HG02938 (cell line): ENCODE results near the gene VCAN.

Source experiments
- ATAC-seq: cut with Tn5 transposase; IDR thresholded peaks from one replicate; pipeline ENCODE4 v1.9.1; 2021; ENCODE audit warnings: mild to moderate bottlenecking, moderate library complexity; ENCODE audit not compliant: unreplicated experiment

Gene VCAN

DNA sequence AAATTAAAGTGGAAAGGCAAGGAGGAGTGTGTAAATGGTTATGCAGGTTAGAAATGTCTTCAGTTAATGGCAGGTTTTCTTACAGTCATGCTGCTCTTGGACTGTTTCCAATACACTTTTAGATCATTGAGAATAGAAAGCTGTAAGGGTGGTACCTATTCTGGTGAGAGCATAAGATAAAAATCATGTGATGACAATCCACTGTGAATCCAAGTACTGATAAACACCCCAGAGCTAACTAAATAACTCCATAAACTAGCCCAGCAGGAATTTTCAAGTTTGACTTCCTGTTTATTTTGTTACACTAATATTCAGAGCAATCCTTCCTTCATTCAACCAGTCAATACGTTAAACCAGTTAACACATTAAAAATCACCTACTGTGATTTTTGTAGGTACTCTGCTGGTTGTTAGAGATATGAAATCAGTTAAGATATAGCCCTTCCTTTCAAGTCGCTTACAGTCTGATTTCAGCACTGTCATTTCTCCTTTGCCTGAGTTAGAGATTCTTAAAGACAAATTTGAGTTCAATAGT lies 22.6 kb downstream of the VCAN start:
- ATAC-seq: no peak

DNA sequence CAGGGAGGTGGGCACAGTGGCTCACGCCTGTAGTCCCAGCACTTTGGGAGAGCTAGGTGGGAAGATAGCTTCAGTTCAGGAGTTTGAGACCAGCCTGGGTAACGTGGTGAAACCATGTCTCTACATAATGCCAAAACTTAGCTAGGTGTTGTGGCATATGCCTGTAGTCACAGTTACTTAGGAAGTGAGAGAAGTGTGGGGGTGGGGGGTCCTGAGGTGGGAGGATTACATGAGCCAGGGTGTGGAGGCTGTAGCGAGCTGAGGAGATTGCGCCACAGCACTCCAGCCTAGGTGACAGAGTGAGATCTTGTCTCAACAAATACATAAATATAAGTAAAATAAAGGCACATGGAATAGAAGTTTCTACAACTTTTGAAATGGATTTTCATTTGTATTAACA lies 23.1 kb downstream of the VCAN start:
- no peak for ATAC-seq

DNA sequence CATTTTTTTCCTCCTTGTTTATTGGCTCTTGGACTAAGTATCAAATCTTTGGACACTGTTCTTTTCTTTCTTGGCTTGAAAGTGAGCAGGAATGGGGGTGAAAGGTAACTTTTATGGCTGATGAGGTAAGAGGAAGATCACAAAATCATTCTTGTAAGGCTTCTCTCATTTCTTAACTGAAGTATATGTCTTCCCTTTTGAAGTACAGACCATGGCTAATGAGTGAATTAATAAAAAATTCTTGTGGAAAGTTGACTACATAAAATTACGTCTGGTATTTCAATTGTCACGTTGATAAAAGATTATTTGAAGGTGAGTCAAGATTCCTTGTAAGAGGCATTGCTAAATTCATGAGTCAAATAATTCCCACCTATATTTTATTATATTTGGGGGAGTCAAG lies 25.1 kb downstream of the VCAN start:
- ATAC-seq: no peak

DNA sequence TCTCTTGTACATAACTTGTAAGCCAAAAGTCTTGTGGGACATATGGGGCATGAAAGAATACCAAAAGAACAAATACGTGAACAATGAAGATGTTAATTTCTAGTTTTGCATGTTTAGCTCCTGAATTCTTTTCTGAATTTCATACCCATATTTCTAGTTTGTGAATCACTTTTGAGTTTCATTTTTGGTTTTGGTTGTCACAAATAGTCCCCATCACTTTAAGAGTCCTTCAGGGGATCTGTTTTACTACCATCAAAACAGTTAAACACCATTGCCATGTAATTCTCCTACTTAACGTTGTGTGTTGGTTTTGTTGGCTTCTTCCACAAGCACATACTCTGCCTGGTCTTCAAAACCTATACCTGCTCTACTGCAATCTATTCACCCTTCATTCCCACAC lies 27.0 kb downstream of the VCAN start:
- ATAC-seq: no peak

DNA sequence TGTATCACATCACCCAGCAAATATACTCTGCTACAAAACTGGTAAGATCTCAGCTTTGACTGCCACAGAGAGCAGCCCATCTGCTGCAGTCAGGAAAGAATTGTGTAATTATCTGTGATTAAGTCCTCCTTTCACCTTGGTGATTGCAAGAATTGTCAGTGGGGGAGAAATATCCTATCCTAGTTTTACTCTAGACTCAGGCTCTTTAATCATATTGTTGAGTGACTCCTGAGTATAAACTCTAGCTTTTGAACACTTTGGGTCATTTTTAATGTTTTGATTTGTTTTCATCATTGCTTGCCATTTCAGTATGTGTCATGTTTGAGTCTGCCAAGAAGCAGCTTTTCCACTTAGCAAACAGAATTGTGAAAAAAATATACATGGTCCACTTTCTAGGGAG lies 32.1 kb downstream of the VCAN start:
- ATAC-seq: no peak

DNA sequence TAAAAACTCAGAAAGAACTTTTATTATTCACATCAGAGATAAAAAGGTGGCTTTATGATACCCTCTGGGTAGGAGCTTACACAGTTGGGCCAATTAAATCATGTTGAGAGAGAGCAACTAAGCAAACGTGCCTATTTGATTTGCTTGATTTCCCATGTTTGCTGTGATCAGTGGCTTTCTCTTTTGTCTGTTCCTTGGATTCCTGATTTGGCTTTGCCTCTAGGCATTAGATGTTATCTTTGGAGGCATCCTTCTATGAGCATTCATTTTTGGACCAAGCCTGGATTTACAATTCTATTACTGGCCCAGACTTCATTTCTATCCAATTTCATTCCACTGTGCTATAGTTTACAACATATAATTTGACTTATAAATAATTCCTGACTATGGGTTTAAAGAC lies 35.9 kb downstream of the VCAN start:
- no peak for ATAC-seq

DNA sequence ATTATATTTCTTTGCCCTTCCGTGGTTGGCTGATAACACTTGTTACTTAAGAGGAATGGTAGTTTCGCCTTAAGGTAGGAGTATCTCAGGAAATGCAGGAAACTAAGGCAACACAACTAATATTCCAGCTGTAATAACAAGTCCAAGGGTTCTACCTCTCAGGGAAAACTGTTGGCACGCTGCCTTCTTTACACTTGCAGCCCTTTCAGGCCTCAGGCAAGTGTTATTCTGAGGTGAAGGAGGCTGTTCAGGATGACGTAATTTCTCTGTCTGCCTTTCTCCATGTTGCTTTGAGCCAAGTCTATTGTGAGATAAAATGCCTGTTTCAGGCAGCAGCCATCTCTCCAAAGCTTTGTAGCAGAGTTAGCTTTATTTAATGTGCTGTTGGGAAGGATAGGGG lies 38.0 kb downstream of the VCAN start:
- ATAC-seq: no peak

DNA sequence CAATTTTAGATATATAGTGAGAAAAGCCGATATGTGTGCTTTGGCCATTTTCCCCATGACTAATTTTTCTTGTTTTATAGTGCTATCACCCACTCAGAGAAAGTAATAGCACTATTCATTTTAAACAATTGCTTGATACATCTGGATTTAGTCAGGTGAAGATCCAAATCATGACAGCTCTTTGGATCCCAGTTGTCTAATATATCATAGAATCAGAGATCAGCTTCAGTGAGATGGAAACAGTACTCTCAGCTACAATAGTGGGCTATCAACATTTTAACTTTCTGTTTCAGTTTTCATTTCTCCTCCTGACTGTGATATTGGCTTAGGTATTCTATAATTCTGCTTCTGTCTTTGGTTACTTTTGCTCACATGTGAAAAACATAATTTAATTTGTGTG lies 38.7 kb downstream of the VCAN start:
- ATAC-seq: peak; percentile 87

DNA sequence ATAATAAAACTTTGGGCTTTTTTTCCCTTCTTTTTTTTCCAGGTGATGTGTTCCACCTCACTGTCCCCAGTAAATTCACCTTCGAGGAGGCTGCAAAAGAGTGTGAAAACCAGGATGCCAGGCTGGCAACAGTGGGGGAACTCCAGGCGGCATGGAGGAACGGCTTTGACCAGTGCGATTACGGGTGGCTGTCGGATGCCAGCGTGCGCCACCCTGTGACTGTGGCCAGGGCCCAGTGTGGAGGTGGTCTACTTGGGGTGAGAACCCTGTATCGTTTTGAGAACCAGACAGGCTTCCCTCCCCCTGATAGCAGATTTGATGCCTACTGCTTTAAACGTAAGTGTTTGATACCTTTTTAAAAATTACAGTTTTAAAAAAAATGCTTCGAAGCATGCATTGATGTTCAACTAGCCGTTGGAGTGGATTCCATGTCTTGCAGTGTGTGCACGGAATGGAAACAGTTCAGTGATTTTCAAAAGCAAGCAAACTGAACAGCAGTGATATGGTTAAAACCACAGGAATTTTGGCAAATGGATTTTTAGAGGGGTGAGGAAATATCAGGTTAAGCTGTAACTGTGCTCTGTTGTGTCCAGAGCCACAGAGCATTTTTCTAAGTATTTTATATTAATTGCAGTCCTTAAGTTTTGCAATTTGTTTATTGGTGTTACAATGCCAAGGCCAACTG lies 40.7 kb downstream of the VCAN start:
- ATAC-seq: no peak

DNA sequence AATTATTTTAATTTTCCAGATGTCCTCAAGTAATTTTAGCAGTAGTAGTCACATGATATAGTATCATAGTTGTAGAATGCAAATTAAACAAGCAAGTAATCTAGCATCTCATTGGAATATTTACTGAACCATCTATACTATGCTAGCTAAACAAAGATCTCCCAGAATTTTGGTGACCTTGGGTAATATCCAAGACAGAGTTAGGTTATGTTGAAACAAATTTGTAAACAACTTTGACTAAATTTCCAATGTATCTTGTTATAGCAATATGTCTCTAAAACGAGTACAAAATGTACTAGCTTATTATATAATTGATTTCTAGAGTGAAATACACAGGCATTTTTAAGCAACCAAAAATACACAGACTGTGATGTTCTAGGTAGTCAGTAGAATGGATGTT lies 41.5 kb downstream of the VCAN start:
- no peak for ATAC-seq

DNA sequence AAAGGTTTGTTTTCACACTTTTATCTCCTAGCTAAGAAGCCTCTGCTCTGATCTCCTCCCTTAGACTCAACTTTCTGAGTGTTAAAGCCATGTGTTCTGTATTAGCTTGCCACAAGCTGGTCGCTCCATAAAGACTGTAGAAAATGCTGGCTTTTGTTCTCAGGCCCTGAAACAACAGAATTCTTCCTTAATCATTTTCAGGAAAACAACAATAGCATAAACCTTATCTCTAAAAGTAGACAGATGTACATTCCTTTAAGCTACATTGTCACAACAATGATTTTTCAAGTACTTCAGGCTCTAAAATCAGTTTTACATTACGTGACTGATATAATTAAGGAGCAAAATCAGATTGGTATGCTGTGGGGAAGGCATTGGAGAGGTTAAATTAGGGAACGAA lies 41.9 kb downstream of the VCAN start:
- no peak for ATAC-seq

DNA sequence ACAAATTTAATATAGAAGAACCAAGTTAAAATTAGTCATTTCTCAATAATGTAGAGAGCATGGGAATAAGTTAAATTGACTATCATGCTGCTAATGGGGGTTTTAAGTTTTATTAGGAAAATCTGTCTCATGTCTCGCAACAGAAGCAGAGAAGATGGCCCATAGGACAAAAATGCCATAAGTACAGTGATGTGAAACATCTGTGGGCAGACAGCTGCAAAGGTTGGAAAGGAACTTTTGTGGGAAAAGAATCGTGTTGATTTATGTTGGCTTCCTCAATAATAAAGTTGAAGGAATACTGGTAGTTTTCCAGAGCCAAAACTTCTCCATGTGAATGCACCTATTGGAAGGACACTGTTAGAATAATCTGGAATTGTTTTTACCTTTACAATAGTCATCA lies 44.8 kb downstream of the VCAN start:
- no peak for ATAC-seq

DNA sequence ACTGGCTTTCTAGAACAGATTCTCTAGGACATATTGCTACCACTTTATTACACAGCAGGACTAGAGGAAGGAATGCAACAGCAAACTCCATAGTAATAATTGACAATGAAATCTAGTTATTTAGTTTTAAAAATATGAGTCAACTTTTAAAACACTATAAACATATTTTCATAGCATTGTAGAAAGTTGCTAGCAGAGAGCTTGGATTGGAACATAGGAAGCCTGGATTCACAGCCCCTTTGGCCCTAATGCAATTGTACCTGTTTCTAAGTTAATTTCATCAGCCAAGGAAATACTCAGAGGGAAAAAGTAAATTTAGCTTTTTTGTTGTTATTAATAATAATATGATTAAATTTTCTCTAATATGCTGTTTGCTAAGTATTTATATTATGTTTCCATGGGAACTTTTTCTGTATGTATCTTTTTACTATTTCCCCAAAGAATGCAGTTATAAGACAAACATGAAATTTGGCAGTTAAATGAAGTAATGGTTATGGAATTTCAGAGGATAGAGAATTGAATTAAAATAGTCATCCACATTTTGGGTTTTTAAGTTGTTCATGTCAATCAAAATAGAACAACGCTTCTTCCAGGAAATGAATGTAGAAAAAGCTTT lies 45.6 kb downstream of the VCAN start:
- ATAC-seq: no peak

DNA sequence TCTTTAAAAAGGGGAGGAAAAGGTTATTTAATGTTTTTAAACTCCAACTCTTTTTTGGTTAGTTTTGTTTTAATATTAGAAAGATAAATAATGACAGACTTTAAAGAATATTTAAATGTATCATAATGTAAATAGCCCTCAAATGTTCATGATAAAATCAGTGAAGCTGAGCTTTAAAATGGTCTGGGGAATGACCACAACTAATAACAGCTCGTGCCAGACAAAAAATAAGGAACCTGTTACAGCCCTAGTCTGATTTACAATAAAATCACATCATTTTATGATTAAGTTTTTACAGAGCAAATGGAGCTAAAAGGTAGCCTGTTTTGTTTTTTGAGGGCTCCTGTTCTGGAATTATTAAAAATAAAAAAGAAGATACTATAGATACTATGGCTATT lies 46.1 kb downstream of the VCAN start:
- no peak for ATAC-seq

DNA sequence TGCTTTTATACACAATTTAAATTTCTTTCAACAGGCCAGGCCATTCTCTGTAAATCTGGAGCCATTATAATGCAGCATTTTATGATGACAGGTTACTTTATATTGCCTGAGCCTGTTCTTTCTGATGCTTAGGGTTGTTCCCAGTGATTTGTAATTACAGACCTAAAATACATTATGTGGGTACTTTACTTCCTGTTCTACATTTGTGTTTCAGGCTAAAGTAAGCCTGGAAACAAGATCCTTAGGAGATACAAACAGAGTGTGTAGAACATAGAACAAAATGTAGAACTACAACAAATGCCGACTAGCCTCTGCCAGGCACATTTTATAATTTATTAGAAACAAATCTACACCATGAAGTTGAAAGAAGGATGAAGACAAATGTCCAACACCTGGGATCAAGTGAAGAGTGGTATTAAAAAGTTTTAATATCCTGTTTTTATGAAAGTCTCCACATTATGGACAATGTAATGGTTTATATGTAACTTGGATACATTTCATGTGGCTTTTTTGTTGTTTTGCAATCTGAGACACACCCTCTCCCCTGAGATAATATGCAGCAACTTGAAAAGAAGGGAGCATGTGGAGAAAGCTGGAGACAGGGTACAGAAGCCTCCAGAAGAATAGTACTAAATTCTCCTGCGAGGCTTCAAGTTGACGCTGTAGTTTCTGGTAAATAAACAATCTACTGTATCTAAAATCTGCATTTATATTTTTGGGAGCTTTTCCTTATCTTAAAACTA lies 46.9 kb downstream of the VCAN start:
- no peak for ATAC-seq

DNA sequence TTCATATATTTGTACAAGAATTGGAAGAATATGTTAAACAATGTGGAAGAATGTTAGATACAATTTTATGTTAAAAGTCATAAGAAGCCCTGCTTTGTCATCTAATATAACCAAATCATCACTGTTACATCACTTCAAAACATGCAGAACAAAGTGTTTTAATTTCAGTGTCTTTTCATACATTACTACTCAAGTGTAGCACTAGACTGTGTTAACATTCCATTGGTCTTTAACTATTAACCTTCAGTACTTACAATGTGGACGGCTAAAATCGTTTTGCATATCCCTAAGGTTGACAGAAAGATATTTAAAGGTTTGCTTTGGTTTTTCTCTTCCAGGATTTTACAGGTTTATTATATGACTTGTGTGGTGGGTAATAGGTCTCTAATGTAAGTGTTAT lies 50.9 kb downstream of the VCAN start:
- ATAC-seq: no peak

DNA sequence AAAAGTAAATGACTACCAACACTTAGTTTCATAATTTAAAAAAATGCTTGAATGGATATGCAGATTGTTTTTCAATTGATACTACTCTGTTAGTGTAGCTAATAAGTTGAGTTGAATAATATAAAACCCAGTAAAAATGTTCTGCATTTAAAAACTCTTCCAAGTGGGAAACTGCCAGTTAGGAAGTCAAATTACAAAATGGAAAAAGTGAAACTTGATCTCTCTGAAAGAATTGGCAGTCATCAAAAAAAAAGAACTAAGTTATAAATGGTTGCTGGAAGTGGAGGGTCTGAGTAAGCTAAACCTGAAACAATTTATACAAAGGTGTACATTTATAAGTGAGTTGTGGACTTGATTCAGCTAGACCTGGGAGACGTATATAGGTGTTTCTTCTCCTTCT lies 52.4 kb downstream of the VCAN start:
- no peak for ATAC-seq

DNA sequence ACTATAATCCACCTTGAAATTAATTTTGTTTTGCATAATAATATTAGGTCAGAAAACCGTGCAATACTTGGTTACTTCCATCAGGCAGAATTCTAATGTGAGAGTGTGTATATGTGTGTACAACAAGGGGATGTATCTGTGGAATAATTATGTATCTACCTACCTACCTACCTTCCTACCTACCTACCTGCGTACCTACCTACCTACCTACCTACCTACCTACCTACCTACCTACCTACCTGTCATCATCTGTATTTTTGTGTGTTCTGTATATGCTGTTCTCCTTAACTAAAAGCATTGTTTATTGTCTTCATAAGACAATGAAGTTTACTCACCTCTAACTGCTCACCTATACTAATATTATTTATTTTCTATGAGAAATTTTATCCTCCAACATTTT lies 52.8 kb downstream of the VCAN start:
- no peak for ATAC-seq

DNA sequence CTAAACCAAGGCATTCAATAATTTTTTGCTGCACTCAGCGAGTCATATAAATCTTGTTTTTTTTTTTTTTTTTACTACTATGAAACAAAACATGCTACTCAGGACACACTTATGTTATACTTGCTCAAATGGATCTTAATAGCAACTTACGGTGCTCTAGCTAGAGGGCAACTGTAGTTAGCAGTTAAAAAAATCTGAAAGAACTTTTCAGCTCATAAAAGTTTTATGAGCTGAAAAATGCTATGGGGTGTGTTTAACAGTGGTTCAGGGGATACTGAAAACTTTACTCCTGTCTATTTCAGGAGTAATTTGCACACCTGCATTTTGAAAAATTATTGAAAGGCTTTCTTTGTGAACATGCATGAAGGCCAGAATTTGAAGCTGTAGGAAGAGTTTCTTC lies 53.4 kb downstream of the VCAN start:
- no peak for ATAC-seq

DNA sequence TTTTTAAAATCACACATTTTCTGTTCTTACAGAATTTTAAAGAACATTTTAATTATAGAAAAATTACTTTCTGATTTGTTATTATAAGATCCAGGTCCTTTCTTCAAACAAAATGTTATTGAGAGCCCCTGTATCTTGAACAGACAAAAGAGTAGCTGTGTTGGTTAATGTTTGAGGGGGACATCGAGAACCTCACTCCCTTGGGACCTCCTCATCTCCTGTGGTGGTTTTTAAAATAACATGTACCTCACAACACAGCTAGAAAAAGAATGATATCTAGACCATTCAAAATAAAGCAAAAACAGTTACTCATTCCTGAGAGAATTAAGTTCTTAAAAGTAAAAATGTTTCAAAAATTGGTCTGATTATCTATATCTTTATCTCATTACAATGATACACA lies 54.7 kb downstream of the VCAN start:
- no peak for ATAC-seq

DNA sequence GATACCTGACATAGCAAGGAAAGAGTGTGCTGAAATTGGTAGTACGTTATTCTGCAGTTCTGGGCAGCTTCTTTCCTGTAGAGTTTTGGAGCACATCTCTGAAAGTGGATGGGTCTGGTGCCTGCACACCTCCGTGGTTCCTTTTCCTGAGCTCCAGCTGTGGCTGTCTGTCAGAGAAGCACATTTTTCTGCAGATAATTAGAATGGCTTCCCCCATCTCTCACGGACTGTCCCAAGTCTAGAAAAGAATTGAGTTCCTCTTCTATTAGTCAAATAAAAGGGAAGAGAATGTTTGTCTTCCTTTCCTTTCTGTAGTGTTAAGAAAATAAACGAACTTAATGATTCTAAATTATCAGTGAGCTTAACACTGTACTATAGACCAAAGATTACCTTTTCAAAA lies 55.7 kb downstream of the VCAN start:
- ATAC-seq: no peak

DNA sequence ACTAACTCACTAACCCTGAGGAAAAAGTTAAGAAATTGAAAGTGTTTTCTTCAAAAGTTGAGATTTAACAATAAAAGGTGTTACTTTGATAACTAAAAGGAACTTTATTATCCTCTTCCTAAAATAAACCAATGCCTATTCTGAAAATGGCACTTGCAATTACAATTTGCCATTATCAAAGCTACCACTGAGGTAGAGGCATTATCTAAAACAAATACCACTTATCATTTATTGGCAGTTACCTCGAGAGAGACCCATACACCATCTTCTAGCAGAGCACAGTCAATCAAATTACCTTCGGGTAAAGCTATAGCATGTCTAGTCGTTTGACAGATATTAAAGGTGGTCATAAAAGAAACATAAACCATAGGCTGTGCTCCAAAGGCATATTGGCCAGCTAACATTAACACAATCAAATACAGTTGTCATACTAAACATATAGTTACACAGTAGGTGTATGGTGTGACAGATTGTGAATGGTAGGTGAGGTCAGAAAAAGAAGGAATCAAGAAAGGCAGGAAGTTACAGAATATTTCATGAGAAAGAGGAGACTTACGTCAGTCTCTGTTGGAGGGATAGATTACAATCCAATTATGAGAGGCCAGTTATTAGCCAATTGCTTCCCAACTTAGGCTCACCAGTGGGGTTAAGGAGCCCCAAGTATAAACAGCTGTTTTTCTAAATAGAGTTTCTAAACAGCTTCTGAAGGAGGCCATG lies 56.3 kb downstream of the VCAN start:
- no peak for ATAC-seq
